Measurements from ENCODE around the gene ACO1. TPM values are rescaled to one million over a fixed set of nuclear protein-coding genes. Genes with fewer than 3 reads are reported as not detected.

The ACO1 gene
- total and polyA plus RNA-seq, 9 of the 15 experiments (the other 6 are each of a cell fraction or from before 2014, with no cell fraction given) = 0.96 to 29.7 (median 16.9) TPM

- no peak for DNase-seq (ENCODE audit: extremely low read depth in 1 of 4, low spot score in 3 of 4)
- no peak for ATAC-seq
- WGBS (ENCODE audit: insufficient coverage, low coverage, missing lambda C conversion rate) = 2% methylated on average over 10 of the region's 13 CpGs
- POLR2A ChIA-PET = interaction anchor here (0.6 to 1.7 kb wide), 3 partner anchors 106 to 196 kb away, joined by 3 to 7 read pairs (median 5); no protein-coding TSS in a partner anchor
- H3K79me2 ChIP-seq (ENCODE audit: control insufficient read depth, insufficient read depth, low read length) = peaks cover 19% of the 10 kb centered on the region; the same call in 2 of the 3 replicates
- CTCF ChIA-PET (ENCODE audit: low intra/inter-chr PET ratio) = interaction anchor here (0.7 kb wide), 1 partner anchor 189 kb away, joined by 5 read pairs; the partner anchor contains the start of gene NDUFB6
- in situ Hi-C loops (cut with MboI) (loop anchor here (5.0 to 25.0 kb wide), 3 partner anchors 193 to 853 kb away; partner anchors contain the start of gene SPINK4), intact Hi-C loops (cut with micrococcal nuclease) (loop anchor here (2.0 kb wide), 1 partner anchor 47 kb away; no protein-coding TSS in a partner anchor)
- H3K9ac ChIP-seq (ENCODE audit: insufficient read depth in 1 of 2, low read depth in 2 of 2, low read length in 2 of 2) = peak overlapping the region; percentile 63 to 89
- H3K4me1 ChIP-seq (replicated peaks in 1 of 2; ENCODE audit: control insufficient read depth in 2 of 2, insufficient read depth in 2 of 2, low read length in 2 of 2) = peaks cover 0 to 4% of the 10 kb centered on the region in 2 experiments; a peak in 3 of 5 replicates
- peaks cover 2% of the 10 kb centered on the region; the same call in 1 of the 3 replicates for H3K36me3 ChIP-seq (ENCODE audit: control insufficient read depth, insufficient read depth, low read length)
- no peaks in the 10 kb centered on the region for H4K20me1 ChIP-seq (replicated peaks; ENCODE audit: control insufficient read depth, insufficient read depth, low read length)
- no peak for TF ChIP-seq ZNF280A (IDR thresholded peaks at IDR 0.05; ENCODE audit: low read depth, partially characterized antibody)
- TF ChIP-seq TCF15 (CRISPR knock-in tag; IDR thresholded peaks at IDR 0.05) = no peak
- TF ChIP-seq TSHZ1 (CRISPR knock-in tag; IDR thresholded peaks at IDR 0.05) = no peak
- no peak for TF ChIP-seq ZNF197 (CRISPR knock-in tag; IDR thresholded peaks at IDR 0.05; ENCODE audit: low read depth)
- BruUV-seq (replicated peaks) = no TSS peak
- no peak for FAIRE-seq
- H2AFZ ChIP-seq (ENCODE audit: low read depth, low read length) = peak overlapping the region; percentile 94
- no peaks in the 10 kb centered on the region for H3K9me1 ChIP-seq (ENCODE audit: control insufficient read depth, insufficient read depth, low read length)
- H3K27me3 ChIP-seq (ENCODE audit: control insufficient read depth in 2 of 2, insufficient read depth in 2 of 2, low read length in 2 of 2) = no peaks in the 10 kb centered on the region
- H3K27ac ChIP-seq (ENCODE audit: extremely low read depth, low read depth, low read length) = no peak overlapping the region
- H3K4me2 ChIP-seq (ENCODE audit: insufficient read depth, low read length) = peak overlapping the region; percentile 90
- H3K4me3 ChIP-seq = peak overlapping the region; percentile 84
- no peaks in the 10 kb centered on the region for H3K9me3 ChIP-seq (replicated peaks; ENCODE audit: control insufficient read depth, insufficient read depth, low read depth, low read length)
Observed at GRCh38 chr9:32384002-32384363, 460 bp upstream of the ACO1 start.

All from K562 (cell line).